GM12865 (cell line): ENCODE measurements around the gene ITGB7.
"Not testable (repeated sequence)": the region's sequence is repeated elsewhere in the genome, so short reads cannot be mapped to it uniquely, and the experiment has no call there.

ENCODE experiments used
- DNase-seq: peaks from one replicate; pipeline ENCODE4 v3.0.0; 2010; ENCODE audit warnings: low read depth
- H3K4me3 ChIP-seq: 2 replicates; pipeline ENCODE4 v1.5.1; 2011; ENCODE audit warnings: mild to moderate bottlenecking, low read depth, low read length, control low read depth
- TF ChIP-seq, protein P1 (sequence below): IDR thresholded peaks from 2 replicates; pipeline ENCODE4 v1.5.1; 2011; ENCODE audit warnings: low read length, control low read depth, low read depth, inconsistent platforms; ENCODE audit not compliant: insufficient read depth; ENCODE audit errors: missing control alignments

Gene ITGB7

DNA sequence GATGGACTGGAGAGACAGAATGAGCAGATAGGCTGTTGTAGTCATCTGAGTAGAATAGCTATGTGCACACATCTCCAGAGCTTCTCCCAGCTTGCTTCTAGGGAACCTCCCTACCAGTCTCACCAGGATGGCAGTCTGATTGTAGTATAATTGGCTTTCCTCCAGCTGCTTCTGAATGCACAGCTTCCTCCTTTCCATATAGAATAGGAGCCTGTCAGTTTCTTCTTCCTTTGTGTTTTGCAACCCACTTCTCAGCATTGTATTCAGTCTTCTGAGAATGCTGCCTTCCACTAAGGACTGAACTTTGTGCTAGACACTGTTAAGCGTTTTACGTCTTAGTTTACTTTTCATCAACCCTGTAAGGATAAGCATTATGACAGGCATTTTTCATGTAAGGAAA lies 24.1 kb downstream of the ITGB7 start:
- TF ChIP-seq, protein P1, sequence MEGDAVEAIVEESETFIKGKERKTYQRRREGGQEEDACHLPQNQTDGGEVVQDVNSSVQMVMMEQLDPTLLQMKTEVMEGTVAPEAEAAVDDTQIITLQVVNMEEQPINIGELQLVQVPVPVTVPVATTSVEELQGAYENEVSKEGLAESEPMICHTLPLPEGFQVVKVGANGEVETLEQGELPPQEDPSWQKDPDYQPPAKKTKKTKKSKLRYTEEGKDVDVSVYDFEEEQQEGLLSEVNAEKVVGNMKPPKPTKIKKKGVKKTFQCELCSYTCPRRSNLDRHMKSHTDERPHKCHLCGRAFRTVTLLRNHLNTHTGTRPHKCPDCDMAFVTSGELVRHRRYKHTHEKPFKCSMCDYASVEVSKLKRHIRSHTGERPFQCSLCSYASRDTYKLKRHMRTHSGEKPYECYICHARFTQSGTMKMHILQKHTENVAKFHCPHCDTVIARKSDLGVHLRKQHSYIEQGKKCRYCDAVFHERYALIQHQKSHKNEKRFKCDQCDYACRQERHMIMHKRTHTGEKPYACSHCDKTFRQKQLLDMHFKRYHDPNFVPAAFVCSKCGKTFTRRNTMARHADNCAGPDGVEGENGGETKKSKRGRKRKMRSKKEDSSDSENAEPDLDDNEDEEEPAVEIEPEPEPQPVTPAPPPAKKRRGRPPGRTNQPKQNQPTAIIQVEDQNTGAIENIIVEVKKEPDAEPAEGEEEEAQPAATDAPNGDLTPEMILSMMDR, result no peak
- DNase-seq, result no peak
- no peak overlapping the region for H3K4me3 ChIP-seq

DNA sequence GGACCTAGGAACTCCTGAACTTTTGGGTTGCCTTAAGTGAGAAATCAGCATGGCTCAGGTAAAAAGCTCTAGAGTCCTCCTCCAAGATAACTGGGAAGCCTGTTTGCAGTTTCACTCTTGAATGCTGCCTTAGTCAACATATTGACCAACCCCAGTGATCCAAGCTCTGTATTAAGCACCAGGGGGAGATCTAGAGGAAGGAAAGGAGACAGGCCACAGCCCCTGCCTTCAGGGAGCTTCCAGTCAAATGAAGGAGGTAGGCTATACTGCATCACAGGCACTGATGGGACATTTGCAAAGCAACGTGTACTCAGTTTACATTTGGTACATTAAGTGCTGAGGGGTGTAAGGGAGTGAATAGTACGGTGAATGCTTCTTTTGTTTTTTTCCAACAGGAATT lies 25.1 kb downstream of the ITGB7 start:
- no peak for DNase-seq

DNA sequence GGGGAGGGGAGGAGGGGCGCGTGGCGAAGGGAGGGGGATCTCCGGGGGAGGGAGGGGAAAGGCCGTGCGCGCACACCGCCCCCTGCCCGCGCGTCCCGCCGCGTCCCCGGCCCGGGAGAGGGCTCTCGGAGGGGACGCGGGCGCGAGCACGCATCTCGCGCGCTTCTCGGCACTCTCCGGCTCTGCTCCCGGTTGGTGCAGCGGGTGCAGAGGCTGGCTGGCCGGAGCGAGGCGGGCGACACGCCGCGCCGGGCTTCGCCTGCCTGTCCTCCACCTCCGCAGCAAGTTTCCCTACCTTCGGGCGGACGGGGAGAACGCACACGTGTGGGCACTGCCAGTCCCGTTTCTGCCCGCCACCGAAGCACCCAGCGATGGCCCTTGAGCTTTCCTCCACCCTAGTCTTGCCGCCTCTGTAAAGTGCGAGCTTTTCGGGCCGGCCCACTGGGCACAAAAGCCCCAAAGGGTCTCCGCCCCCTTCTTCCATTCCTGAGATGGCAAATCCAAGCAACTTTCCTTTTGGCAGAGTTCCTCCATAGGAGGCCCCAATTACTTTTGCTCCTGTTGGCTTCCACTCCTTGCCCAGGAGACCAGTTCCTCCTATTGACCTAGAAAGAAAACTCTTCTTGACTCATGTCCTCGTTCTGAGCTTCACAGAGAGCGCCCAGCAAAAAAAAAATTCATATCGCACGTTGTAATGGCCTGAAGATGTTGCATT lies 26.0 kb downstream of the ITGB7 start:
- DNase-seq, result peak; percentile 91
- H3K4me3 ChIP-seq, result peak overlapping the region; percentile 67
- TF ChIP-seq, protein P1, result no peak

More for the DNA sequence above, 25.1 kb downstream of the ITGB7 start:
- TF ChIP-seq, protein P1, result no peak
- H3K4me3 ChIP-seq, result peak overlapping the region; percentile 67

DNA sequence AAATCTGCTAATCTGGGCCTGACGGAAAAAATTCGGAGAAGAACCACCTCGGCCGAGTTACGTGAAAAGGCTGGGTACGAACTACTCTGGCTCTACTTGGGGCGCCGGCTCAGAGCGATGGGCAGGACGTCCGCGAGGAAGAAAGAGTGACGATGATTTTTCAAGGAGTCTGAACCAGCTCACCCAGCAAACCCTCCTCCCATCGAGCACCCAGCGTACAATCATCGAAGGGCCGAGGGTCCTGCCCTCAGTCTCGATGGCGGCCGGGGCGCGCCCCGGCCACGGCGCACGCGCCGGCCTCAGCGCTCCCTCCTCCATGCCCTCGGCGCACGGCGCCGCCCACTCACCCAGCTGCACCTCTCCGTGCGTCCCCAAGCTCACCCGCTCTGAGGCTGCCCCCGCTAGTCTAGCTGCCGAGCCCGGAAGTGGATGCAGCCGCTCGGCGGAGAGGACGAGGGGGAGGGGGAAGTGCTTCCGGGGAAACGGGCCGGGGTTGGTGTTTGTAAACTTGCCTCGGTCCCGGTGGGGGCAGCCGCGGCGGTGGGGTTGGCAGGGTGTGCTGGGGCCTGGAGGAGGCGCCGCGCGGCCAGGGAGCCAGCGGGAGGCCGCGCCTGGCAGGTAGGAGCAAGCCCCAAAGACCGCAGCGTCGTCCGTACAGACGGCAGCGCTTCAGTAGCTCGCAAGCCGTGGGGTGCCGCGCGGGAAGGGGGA lies 26.7 kb downstream of the ITGB7 start, which contains the start of the genes CSAD and ZNF740:
Gene CSAD (minus strand): TSS at position 706 of the 711 bp plus-strand sequence. CDS start 7,455 bp downstream, outside the sequence.
Gene ZNF740 (plus strand): TSS at position 503 of the 711 bp plus-strand sequence. CDS start 1,262 bp downstream, outside the sequence.
- H3K4me3 ChIP-seq, result peak within 1 kb of the TSS; percentile 67
- TF ChIP-seq, protein P1, result no peak
- DNase-seq, result peak; percentile 99

DNA sequence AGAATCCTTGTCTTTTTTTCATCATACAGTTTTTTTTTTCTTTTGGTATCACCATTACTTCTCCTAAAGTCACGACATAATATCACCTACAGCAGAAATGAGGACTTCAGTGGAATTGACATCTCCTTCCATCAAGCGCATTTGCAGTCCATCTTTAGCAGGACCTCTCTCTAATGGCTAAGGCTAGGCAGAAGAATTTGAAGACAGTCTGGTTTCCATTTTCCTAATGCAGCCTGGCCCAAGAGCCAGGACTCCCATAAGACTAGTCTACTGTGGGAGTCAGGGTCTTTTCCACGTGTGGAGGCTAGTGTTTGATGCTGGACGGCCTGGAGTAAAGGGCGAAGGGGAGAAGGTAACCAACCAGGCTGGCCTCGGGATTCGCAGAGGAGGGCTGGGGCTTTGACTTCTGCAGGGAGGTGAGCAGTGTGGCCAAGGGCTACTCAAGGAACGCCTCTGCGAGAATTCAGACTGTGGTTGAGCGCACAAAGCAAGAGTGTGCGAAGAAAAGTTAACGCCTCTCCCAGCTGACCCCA lies 27.3 kb downstream of the ITGB7 start:
- H3K4me3 ChIP-seq, result peak overlapping the region; percentile 67
- TF ChIP-seq, protein P1, result no peak
- DNase-seq, result no peak

DNA sequence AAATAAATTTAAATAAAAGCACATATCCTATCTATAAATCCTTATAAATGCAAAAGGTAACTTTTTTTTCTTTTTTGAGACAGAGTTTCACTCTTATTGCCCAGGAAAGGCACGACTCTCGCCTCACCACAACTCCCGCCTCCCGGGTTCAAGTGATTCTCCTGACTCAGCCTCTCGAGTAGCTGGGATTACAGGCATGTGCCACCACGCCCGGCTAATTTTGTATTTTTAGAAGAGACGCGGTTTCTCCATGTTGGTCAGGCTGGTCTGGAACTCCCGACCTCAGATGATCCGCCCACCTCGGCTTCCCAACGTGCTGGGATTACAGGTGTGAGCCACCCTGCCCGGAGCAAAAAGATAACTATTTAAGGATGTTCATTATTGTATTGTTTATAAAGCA lies 28.2 kb downstream of the ITGB7 start:
- not testable (repeated sequence) for H3K4me3 ChIP-seq, DNase-seq

DNA sequence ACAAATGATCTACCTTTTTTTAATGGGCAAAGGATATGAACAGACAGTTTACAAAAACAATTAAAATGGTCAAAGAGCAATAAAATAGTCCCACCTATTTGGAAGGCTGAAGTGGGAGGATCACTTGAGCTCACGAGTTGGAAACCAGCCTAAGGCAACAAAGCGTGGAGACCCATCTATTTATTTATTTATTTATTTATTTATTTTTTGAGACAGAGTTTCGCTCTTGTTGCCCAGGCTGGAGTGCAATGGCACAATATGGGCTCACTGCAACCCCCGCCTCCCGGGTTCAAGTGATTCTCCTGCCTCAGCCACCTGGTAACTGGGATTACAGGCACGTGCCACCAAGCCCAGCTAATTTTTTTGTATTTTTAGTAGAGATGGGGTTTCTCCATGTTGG lies 29.6 kb downstream of the ITGB7 start:
- not testable (repeated sequence) for H3K4me3 ChIP-seq, DNase-seq

DNA sequence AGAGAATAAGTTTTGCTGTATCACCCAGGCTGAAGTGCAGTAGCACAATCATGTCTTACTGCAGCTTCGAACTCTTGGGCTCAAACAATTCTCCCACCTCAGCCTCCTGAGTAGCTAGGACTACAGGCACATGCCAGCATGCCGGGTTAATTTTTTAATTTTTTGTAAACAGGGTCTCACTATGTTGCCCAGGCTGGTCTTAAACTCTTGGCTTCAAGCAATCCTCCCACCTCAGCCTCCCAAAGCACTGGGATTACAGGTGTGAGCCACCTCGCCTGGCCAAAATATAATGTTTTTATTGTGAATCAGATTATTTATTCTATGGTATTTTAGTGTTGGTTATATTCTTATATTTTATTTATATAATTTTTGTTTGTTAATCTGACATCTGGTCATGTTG lies 30.3 kb downstream of the ITGB7 start:
- no peak overlapping the region for H3K4me3 ChIP-seq
- DNase-seq, result no peak
- TF ChIP-seq, protein P1, result no peak
